NCI-H446 treated with DMSO at 0.1 percent for 48 hours (cell line): ENCODE data around the gene UBALD1.

ENCODE experiments used
- DNase-seq: peaks from one replicate; lab custom pipeline; 2025; lab: John Stamatoyannopoulos, UW

The UBALD1 gene

GRCh38 chr16:4616047-4616811 is 1.5 kb upstream of the UBALD1 start:
- DNase-seq = peak; percentile 99

- no peak for DNase-seq
Measured at GRCh38 chr16:4615384-4616046, 827 bp upstream of the UBALD1 start.

- no peak for DNase-seq
Measured at GRCh38 chr16:4613636-4614570, 785 bp downstream of the UBALD1 start.

- no peak for DNase-seq
Measured at GRCh38 chr16:4612977-4613635, 1.6 kb downstream of the UBALD1 start.

GRCh38 chr16:4612474-4612931 is 2.2 kb downstream of the UBALD1 start:
- DNase-seq = no peak

- no peak for DNase-seq
Measured at GRCh38 chr16:4611337-4612021, 3.2 kb downstream of the UBALD1 start.

GRCh38 chr16:4610011-4611005 is 4.4 kb downstream of the UBALD1 start:
- DNase-seq = no peak

- no peak for DNase-seq
Measured at GRCh38 chr16:4609200-4610010, 5.3 kb downstream of the UBALD1 start.

- DNase-seq = no peak
Measured at GRCh38 chr16:4608704-4608980, 6.0 kb downstream of the UBALD1 start.

GRCh38 chr16:4607841-4608703 is 6.6 kb downstream of the UBALD1 start:
- DNase-seq = no peak

GRCh38 chr16:4606354-4606753 is 8.3 kb downstream of the UBALD1 start:
- DNase-seq = no peak

- DNase-seq = no peak
Measured at GRCh38 chr16:4604401-4604800, 10.3 kb downstream of the UBALD1 start.

GRCh38 chr16:4603624-4604170 is 11.0 kb downstream of the UBALD1 start:
- DNase-seq = no peak

- no peak for DNase-seq
Measured at GRCh38 chr16:4602331-4602730, 12.4 kb downstream of the UBALD1 start.

- no peak for DNase-seq
Measured at GRCh38 chr16:4601864-4602186, 12.9 kb downstream of the UBALD1 start.

- peak; percentile 10 for DNase-seq
Measured at GRCh38 chr16:4601036-4601863, 13.4 kb downstream of the UBALD1 start.

- DNase-seq = no peak
Measured at GRCh38 chr16:4599545-4599944, 15.1 kb downstream of the UBALD1 start.
